Spleen (tissue), 11 donors: Measurements from ENCODE around the gene LAMA5. TPM values are rescaled to one million over a fixed set of nuclear protein-coding genes. Genes with fewer than 3 reads are reported as not detected.

ENCODE experiments used
- DNase-seq: peaks from one replicate; pipeline ENCODE4 v3.0.0-alpha.2; 2020
- H3K27ac ChIP-seq, 8 donors: fragments of 200-600 bp; sonication (generic) in 7 of 8; 1 replicate in 4 of 8; 2 replicates in 4 of 8; pipeline versions ENCODE4 v1.5.0 to v1.8.0; 2016 to 2021; ENCODE audit warnings: inconsistent platforms in 4 of 8, mild to moderate bottlenecking in 4 of 8, moderate library complexity in 1 of 8
- H3K27me3 ChIP-seq, 7 donors: fragments of 200-600 bp; sonication (generic) in 6 of 7; replicated peaks in 1 of 7; 1 replicate in 4 of 7; 2 replicates in 3 of 7; pipeline versions ENCODE4 v1.5.0 to v1.8.0; 2016 to 2021; ENCODE audit warnings: inconsistent platforms in 3 of 7, mild to moderate bottlenecking in 1 of 7
- H3K36me3 ChIP-seq, 6 donors: fragments of 200-600 bp; sonication (generic) in 5 of 6; 1 replicate in 4 of 6; 2 replicates in 2 of 6; pipeline versions ENCODE4 v1.5.0 to v1.8.0; 2016 to 2021; ENCODE audit warnings: inconsistent platforms in 2 of 6
- H3K4me1 ChIP-seq, 6 donors: fragments of 200-600 bp; sonication (generic) in 5 of 6; 1 replicate in 3 of 6; 2 replicates in 3 of 6; pipeline versions ENCODE4 v1.5.0 to v1.8.0; 2016 to 2021; ENCODE audit warnings: inconsistent platforms in 3 of 6
- H3K4me3 ChIP-seq, 8 donors: fragments of 200-600 bp; sonication (generic) in 7 of 8; 1 replicate in 4 of 8; 2 replicates in 4 of 8; pipeline versions ENCODE4 v1.5.0 to v1.8.0; 2016 to 2021; ENCODE audit warnings: inconsistent platforms in 4 of 8, mild to moderate bottlenecking in 4 of 8, moderate library complexity in 2 of 8
- H3K9me3 ChIP-seq, 8 donors: fragments of 200-600 bp; sonication (generic) in 7 of 8; 1 replicate in 4 of 8; 2 replicates in 4 of 8; pipeline versions ENCODE4 v1.5.0 to v1.8.0; 2016 to 2021; ENCODE audit warnings: inconsistent platforms in 4 of 8
- CTCF ChIP-seq, 11 experiments: fragments of 200-600 bp in 7 of 11; fragments of 450-650 bp in 4 of 11; sonication (generic) in 4 of 11; IDR thresholded peaks in 8 of 11; conservative IDR thresholded peaks in 3 of 11; 1 replicate in 7 of 11; 2 replicates in 4 of 11; pipeline versions ENCODE4 v1.4.0 to v1.8.0; 2016 to 2021; ENCODE audit warnings: antibody characterized with exemption in 11 of 11, inconsistent platforms in 4 of 11, mild to moderate bottlenecking in 1 of 11
- POLR2A ChIP-seq, 3 donors: fragments of 450-650 bp; IDR thresholded peaks; one replicate each; pipeline ENCODE4 v1.5.1; 2017; ENCODE audit warnings: antibody characterized with exemption in 3 of 3, mild to moderate bottlenecking in 1 of 3
- POLR2AphosphoS5 ChIP-seq, 3 donors: sonication (generic); formaldehyde crosslinking; IDR thresholded peaks; one replicate each; pipeline ENCODE4 v1.5.1; 2017; ENCODE audit warnings: antibody characterized with exemption in 3 of 3
- WGBS, 5 donors: extraction: QIAGEN DNeasy Blood & Tissue Kit in 3 of 5; methylation state at CpG; one replicate each; pipeline versions ENCODE4 v1.1.5 to v1.1.7; 2013 to 2018; 5-methylcytosine and 5-hydroxymethylcytosine counted together
- intact Hi-C: fragments of 100-400 bp; cut with DNase I; formaldehyde crosslinking; loops from one replicate; pipeline ENCODE4 v1.15.0; 2023; ENCODE audit warnings: low total_unique reads
- polyA plus RNA-seq, 3 donors: library from polyadenylated mRNA; stranded (reverse); fragments of 200-250 nt; gene quantifications; one replicate each; pipeline ENCODE4 v1.2.1, GENCODE V29; 2013
- total RNA-seq, 7 donors: library from RNA; depleted of rRNA in 3 of 7; stranded (reverse); fragments of >200 nt in 3 of 7; fragmentation: NEBNext Ultra II Directional in 4 of 7; extraction: Animal tissue kit (Norgen Biotek cat#: 25700) in 4 of 7; gene quantifications; one replicate each; pipeline versions ENCODE4 v1.1.0 to v1.2.1, GENCODE V29; 2016 to 2021
- donor health status: healthy with polysubstance abuse.
- donor health status: DM: no; HTN: no; CAD: no; lungs with moderate emphysema.
- donor health status: DM: no; HTN: no; CAD: no.
- donor health status: Bipolar disorder and iron deficiency.
- donor health status: healthy.
- donor health status: DM: no; HTN: no; CAD: no.
- donor health status: DM: yes; HTN: yes; CAD: no.

Gene LAMA5
- total and polyA plus RNA-seq, 10 donors: 46.5 to 266 (median 115) TPM

GRCh38 chr20:62395311-62396242 is 28.5 kb upstream of the LAMA5 start:
- no peak overlapping the region for H3K4me3 ChIP-seq
- DNase-seq: no peak
- no peak for TF ChIP-seq CTCF (IDR thresholded peaks at IDR 0.05 in 8 of 11, conservative IDR thresholded peaks at IDR 0.05 in 3 of 11)
- TF ChIP-seq POLR2AphosphoS5 (IDR thresholded peaks at IDR 0.05): no peak
- no peak for TF ChIP-seq POLR2A (IDR thresholded peaks at IDR 0.05)
- 89 to 95% (median 93%) methylated on average over 21 to 27 of the region's 27 CpGs for WGBS, 5 donors
- no peaks in the 10 kb centered on the region for H3K9me3 ChIP-seq
- H3K4me1 ChIP-seq: no peaks in the 10 kb centered on the region
- H3K36me3 ChIP-seq: peaks cover 0 to 68% (median 25%) of the 10 kb centered on the region in 6 donors
- H3K27ac ChIP-seq: no peak overlapping the region
- intact Hi-C loops: no loop called here
- no peaks in the 10 kb centered on the region for H3K27me3 ChIP-seq

DNA sequence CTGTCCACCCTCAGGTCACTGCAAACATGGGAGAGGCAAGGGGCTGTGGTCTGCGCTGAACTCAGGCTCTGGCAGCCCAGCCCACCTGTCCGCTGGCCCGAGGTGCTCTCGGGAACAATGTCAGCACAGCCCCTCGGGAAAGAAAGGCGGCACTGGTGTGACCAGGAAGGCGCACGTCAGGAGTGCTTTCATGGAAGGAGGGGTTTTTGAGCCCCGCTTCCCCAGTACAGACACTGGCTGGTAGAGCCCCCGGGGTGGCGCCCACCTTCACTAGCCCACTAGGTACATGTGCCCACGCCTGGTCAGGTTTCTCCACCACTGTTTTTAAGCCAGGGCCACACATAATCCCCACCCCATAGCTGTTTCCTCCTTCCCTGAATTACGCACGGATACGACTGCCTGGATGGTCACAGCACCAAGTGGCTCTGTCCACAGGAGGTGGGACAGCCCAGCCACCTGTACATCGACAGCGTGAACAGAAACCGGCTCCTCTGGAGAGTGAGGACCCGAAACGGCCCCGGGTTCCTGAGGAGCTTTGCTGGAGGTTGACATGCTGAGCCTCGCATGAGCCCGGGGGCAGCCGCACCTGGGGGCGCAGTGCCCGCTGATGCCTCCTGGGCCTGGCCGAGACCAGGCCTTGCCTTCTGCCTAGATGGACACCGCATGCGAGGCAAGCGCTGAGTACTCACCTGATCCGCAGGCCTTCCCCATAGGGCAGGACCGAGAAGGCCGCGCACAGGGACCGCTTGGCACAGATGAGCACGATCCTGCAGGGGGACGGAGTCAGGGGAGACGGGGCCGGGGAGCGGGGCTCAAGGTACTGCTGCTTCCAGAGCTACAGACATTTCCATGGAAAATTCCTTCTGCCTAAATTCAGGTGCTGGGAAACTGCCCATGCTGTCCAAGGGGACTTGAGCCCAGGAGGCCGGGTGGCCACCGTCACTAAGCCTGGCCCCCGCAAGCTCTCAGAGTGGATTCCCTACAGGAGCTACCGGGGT is 27.4 kb upstream of the LAMA5 start:
- Histone ChIP-seq H3K27me3 (no peaks in the 10 kb centered on the region), H3K9me3 (no peaks in the 10 kb centered on the region), H3K4me1 (peaks cover 0 to 5% (median 0%) of the 10 kb centered on the region in 6 donors), H3K27ac (no peak overlapping the region), H3K36me3 (peaks cover 0 to 72% (median 33%) of the 10 kb centered on the region in 6 donors), H3K4me3 (no peak overlapping the region)
- DNase-seq: no peak
- TF ChIP-seq CTCF (IDR thresholded peaks at IDR 0.05 in 8 of 11, conservative IDR thresholded peaks at IDR 0.05 in 3 of 11): no peak
- TF ChIP-seq POLR2A (IDR thresholded peaks at IDR 0.05): no peak
- TF ChIP-seq POLR2AphosphoS5 (IDR thresholded peaks at IDR 0.05): no peak
- intact Hi-C loops: no loop called here
- 91 to 95% (median 94%) methylated on average over 38 to 44 of the region's 44 CpGs for WGBS, 5 donors

DNA sequence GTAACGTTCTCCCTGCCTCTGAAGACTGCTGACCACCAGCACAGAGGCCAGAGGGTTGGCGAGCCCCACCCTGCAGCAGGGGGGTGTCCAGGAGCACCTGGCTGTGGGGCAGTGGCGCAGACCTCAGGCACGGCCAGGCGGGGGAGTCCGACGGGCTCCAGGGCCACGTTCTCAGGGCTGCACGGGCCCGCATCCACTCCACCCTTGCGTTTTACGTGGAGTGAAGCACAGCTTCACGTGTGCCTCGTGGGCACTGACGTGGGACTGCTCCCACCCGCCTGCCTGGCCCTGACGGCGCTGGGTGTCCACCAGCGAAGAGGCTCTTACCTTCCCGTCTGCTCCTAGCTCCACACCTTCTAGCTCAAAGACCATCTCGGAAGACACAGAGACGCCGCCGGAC is 26.7 kb upstream of the LAMA5 start:
- Histone ChIP-seq H3K4me1 (peaks cover 0 to 11% (median 1%) of the 10 kb centered on the region in 6 donors), H3K27me3 (no peaks in the 10 kb centered on the region), H3K9me3 (no peaks in the 10 kb centered on the region), H3K4me3 (no peak overlapping the region), H3K27ac (no peak overlapping the region), H3K36me3 (peaks cover 0 to 79% (median 40%) of the 10 kb centered on the region in 6 donors)
- intact Hi-C loops: no loop called here
- whole genome bisulfite sequencing, 5 donors: 91 to 95% (median 94%) methylated on average over 16 to 24 of the region's 24 CpGs
- TF ChIP-seq POLR2AphosphoS5 (IDR thresholded peaks at IDR 0.05) (peak in 1 of 3 donors; percentile 15), CTCF (IDR thresholded peaks at IDR 0.05 in 8 of 11, conservative IDR thresholded peaks at IDR 0.05 in 3 of 11) (no peak), POLR2A (IDR thresholded peaks at IDR 0.05) (no peak)
- no peak for DNase-seq
